Activated T-cell treated with anti-CD3 and anti-CD28 coated beads for 4 hours (primary cell): ENCODE results near the gene CDH5.

Experiments used
- DNase-seq: peaks from one replicate; pipeline ENCODE4 v3.0.0-alpha.2; 2020

The CDH5 gene

GRCh38 chr16:66395806-66396555 is 29.5 kb downstream of the CDH5 start:
- DNase-seq = no peak

- no peak for DNase-seq
Observed at GRCh38 chr16:66397736-66398433, 31.4 kb downstream of the CDH5 start.

- DNase-seq = no peak
Observed at GRCh38 chr16:66399031-66399430, 32.5 kb downstream of the CDH5 start.

- DNase-seq = no peak
Observed at GRCh38 chr16:66399930-66400329, 33.4 kb downstream of the CDH5 start.

- no peak for DNase-seq
Observed at GRCh38 chr16:66400503-66401380, 34.3 kb downstream of the CDH5 start.

- no peak for DNase-seq
Observed at GRCh38 chr16:66401610-66402009, 35.1 kb downstream of the CDH5 start.

- no peak for DNase-seq
Observed at GRCh38 chr16:66402166-66402565, 35.7 kb downstream of the CDH5 start.

GRCh38 chr16:66402591-66403230 is 36.2 kb downstream of the CDH5 start:
- no peak for DNase-seq

- no peak for DNase-seq
Observed at GRCh38 chr16:66403531-66404145, 37.1 kb downstream of the CDH5 start.

- no peak for DNase-seq
Observed at GRCh38 chr16:66405057-66405783, 38.7 kb downstream of the CDH5 start.

- DNase-seq = peak; percentile 87
Observed at GRCh38 chr16:66406534-66407221, 40.2 kb downstream of the CDH5 start.

- no peak for DNase-seq
Observed at GRCh38 chr16:66408163-66409048, 41.9 kb downstream of the CDH5 start.

GRCh38 chr16:66409156-66409555 is 42.7 kb downstream of the CDH5 start:
- no peak for DNase-seq

- DNase-seq = no peak
Observed at GRCh38 chr16:66412182-66412581, 45.7 kb downstream of the CDH5 start.

- no peak for DNase-seq
Observed at GRCh38 chr16:66414891-66415290, 48.4 kb downstream of the CDH5 start.

GRCh38 chr16:66416136-66416535 is 49.6 kb downstream of the CDH5 start:
- DNase-seq = no peak

GRCh38 chr16:66416939-66417700 is 50.6 kb downstream of the CDH5 start:
- no peak for DNase-seq

GRCh38 chr16:66418165-66418962 is 51.9 kb downstream of the CDH5 start:
- no peak for DNase-seq
